Trophoblast cell (in vitro differentiated cells and primary cell): ENCODE results near the gene KIAA0930.
A peak's percentile ranks its signal among the peaks of the same experiment; 100 is the strongest.

ENCODE experiments used
- DNase-seq, 2 donors: peaks; one replicate each; pipeline ENCODE4 v3.0.0-alpha.2; 2016
- H2AFZ ChIP-seq: 2 replicates; pipeline ENCODE4 v1.6.1; 2013; ENCODE audit warnings: low read length, moderate library complexity, mild to moderate bottlenecking; ENCODE audit not compliant: insufficient read depth, poor library complexity
- H2AK5ac ChIP-seq: 2 replicates; pipeline ENCODE4 v1.6.1; 2013; ENCODE audit warnings: mild to moderate bottlenecking, low read length
- H2BK120ac ChIP-seq: 2 replicates; pipeline ENCODE4 v1.6.1; 2013; ENCODE audit warnings: low read length, mild to moderate bottlenecking, moderate library complexity; ENCODE audit not compliant: insufficient read depth, poor library complexity
- H2BK12ac ChIP-seq: 2 replicates; pipeline ENCODE4 v1.6.1; 2013; ENCODE audit warnings: mild to moderate bottlenecking, low read length, moderate library complexity
- H2BK5ac ChIP-seq: 2 replicates; pipeline ENCODE4 v1.6.1; 2013; ENCODE audit warnings: low read length, low read depth, moderate library complexity, mild to moderate bottlenecking; ENCODE audit not compliant: poor library complexity
- H3K14ac ChIP-seq: 2 replicates; pipeline ENCODE4 v1.6.1; 2013; ENCODE audit warnings: mild to moderate bottlenecking, low read length
- H3K18ac ChIP-seq: 2 replicates; pipeline ENCODE4 v1.6.1; 2013; ENCODE audit warnings: mild to moderate bottlenecking, low read length
- H3K23ac ChIP-seq: 2 replicates; pipeline ENCODE4 v1.6.1; 2013; ENCODE audit warnings: low read length
- H3K27ac ChIP-seq: 2 replicates; pipeline ENCODE4 v1.5.1; 2013; ENCODE audit warnings: low read depth, mild to moderate bottlenecking, inconsistent platforms, low read length, moderate library complexity
- H3K27me3 ChIP-seq: 2 replicates; pipeline ENCODE4 v1.6.1; 2013; ENCODE audit warnings: inconsistent platforms, mild to moderate bottlenecking, low read length, moderate library complexity; ENCODE audit not compliant: insufficient read depth
- H3K36me3 ChIP-seq, 2 experiments: 1 replicate in 1 of 2; 2 replicates in 1 of 2; pipeline ENCODE4 v1.6.1; 2013; ENCODE audit warnings: low read length in 2 of 2, mild to moderate bottlenecking in 2 of 2, moderate library complexity in 1 of 2; ENCODE audit not compliant: insufficient read depth in 2 of 2, control insufficient read depth in 1 of 2
- H3K4ac ChIP-seq: 2 replicates; pipeline ENCODE4 v1.6.1; 2013; ENCODE audit warnings: low read depth, mild to moderate bottlenecking, low read length, moderate library complexity
- H3K4me1 ChIP-seq, 2 experiments: 1 replicate in 1 of 2; 2 replicates in 1 of 2; pipeline ENCODE4 v1.6.1; 2013; ENCODE audit warnings: low read length in 2 of 2, mild to moderate bottlenecking in 2 of 2, moderate library complexity in 1 of 2; ENCODE audit not compliant: insufficient read depth in 2 of 2, control insufficient read depth in 1 of 2
- H3K4me2 ChIP-seq: 2 replicates; pipeline ENCODE4 v1.6.1; 2013; ENCODE audit warnings: inconsistent platforms, mild to moderate bottlenecking, low read length, moderate library complexity
- H3K4me3 ChIP-seq: 2 replicates; pipeline ENCODE4 v1.5.1; 2013; ENCODE audit warnings: mild to moderate bottlenecking, low read depth, low read length, inconsistent platforms
- H3K79me1 ChIP-seq: one replicate; pipeline ENCODE4 v1.6.1; 2013; ENCODE audit warnings: low read length
- H3K79me2 ChIP-seq: 2 replicates; pipeline ENCODE4 v1.6.1; 2013; ENCODE audit warnings: low read length, mild to moderate bottlenecking; ENCODE audit not compliant: control insufficient read depth, insufficient read depth, poor library complexity
- H3K9ac ChIP-seq: 2 replicates; pipeline ENCODE4 v1.6.1; 2013; ENCODE audit warnings: mild to moderate bottlenecking, low read length
- H3K9me3 ChIP-seq: 2 replicates; pipeline ENCODE4 v1.6.1; 2013; ENCODE audit warnings: low read depth, mild to moderate bottlenecking, control low read depth, inconsistent platforms, low read length; ENCODE audit not compliant: insufficient read depth
- H4K12ac ChIP-seq: 2 replicates; pipeline ENCODE4 v1.6.1; 2013; ENCODE audit warnings: low read depth, mild to moderate bottlenecking, low read length, moderate library complexity
- H4K8ac ChIP-seq: 2 replicates; pipeline ENCODE4 v1.6.1; 2013; ENCODE audit warnings: low read depth, mild to moderate bottlenecking, low read length, moderate library complexity
- H4K91ac ChIP-seq: one replicate; pipeline ENCODE4 v1.6.1; 2013; ENCODE audit warnings: low read depth, mild to moderate bottlenecking, low read length, moderate library complexity
- WGBS: extraction: QIAGEN DNeasy Blood & Tissue Kit; methylation state at CpG from one replicate; pipeline ENCODE4 v1.1.7; 2013; ENCODE audit warnings: missing lambda C conversion rate; ENCODE audit not compliant: insufficient read length, insufficient coverage; ENCODE audit errors: extremely low coverage; 5-methylcytosine and 5-hydroxymethylcytosine counted together

The KIAA0930 gene

DNA sequence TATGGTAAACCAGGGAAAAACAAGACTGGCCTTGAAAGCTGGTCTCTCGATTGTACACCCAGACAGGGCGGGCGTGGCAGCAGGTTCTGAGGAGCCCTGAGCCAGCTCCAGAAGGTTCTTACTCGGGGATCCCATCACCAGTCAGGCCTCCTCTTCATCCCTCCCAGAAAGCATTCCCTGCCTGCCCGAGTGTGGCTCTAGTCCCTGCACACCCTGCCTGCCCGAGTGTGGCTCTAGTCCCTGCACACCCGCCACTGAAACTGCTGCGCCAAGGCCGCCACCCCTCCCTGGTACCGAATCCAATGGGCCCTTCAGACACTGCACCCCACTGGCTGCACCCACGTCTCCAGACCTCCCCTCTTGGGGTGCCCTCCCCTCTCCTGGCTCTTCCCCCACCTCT lies 30.1 kb downstream of the KIAA0930 start:
- no peaks in the 10 kb centered on the region for H3K27me3 ChIP-seq
- no peak overlapping the region for H2AFZ ChIP-seq
- no peak overlapping the region for H2AK5ac ChIP-seq
- peaks cover 2 to 8% of the 10 kb centered on the region in 2 experiments for H3K36me3 ChIP-seq
- H3K14ac ChIP-seq = peak overlapping the region; percentile 26
- H3K4me1 ChIP-seq = peaks cover 28 to 31% of the 10 kb centered on the region in 2 experiments
- no peak overlapping the region for H3K23ac ChIP-seq
- H3K9ac ChIP-seq = no peak overlapping the region
- no peak overlapping the region for H4K91ac ChIP-seq
- H2BK120ac ChIP-seq = no peak overlapping the region
- H3K79me2 ChIP-seq = no peaks in the 10 kb centered on the region
- no peak overlapping the region for H3K4me3 ChIP-seq
- H2BK5ac ChIP-seq = no peak overlapping the region
- DNase-seq = no peak
- no peak overlapping the region for H3K4ac ChIP-seq
- H3K4me2 ChIP-seq = no peak overlapping the region
- no peak overlapping the region for H3K27ac ChIP-seq
- H4K12ac ChIP-seq = no peak overlapping the region
- H3K9me3 ChIP-seq = no peaks in the 10 kb centered on the region
- H2BK12ac ChIP-seq = no peak overlapping the region
- H4K8ac ChIP-seq = no peak overlapping the region
- peak overlapping the region; percentile 14 for H3K18ac ChIP-seq
- WGBS = no CpG with 5 or more reads among the region's 11 CpGs
- H3K79me1 ChIP-seq = peaks cover 6% of the 10 kb centered on the region

DNA sequence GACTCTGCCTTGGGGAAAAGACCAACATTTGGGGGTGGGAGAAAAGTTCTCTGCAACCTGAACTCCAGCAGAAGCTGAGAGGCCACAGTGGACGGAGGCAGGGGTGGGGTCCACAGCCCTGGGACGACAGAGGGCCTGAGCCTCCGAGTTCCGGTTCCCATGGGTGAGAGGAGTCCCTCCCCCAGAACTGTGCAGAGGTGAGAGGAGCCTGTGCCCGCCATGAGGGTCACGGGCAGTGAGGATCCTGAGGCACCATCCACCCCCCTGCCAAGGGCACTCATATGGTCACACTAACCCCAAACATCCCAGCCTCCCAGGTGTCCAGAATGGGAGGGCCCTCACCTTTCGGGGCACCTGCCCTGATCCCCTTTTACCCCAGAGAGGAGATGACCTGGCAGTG lies 30.5 kb downstream of the KIAA0930 start:
- Histone ChIP-seq H3K36me3 (peaks cover 6 to 11% of the 10 kb centered on the region in 2 experiments), H4K91ac (no peak overlapping the region), H2AFZ (no peak overlapping the region), H2AK5ac (no peak overlapping the region), H2BK12ac (no peak overlapping the region), H3K14ac (no peak overlapping the region), H4K12ac (no peak overlapping the region), H3K9me3 (no peaks in the 10 kb centered on the region), H2BK120ac (no peak overlapping the region), H3K4me2 (no peak overlapping the region), H3K27me3 (no peaks in the 10 kb centered on the region), H3K79me1 (peaks cover 6% of the 10 kb centered on the region), H2BK5ac (no peak overlapping the region), H3K79me2 (no peaks in the 10 kb centered on the region), H3K4ac (no peak overlapping the region), H4K8ac (no peak overlapping the region), H3K23ac (no peak overlapping the region), H3K4me3 (no peak overlapping the region), H3K27ac (no peak overlapping the region), H3K18ac (no peak overlapping the region), H3K9ac (no peak overlapping the region), H3K4me1 (peaks cover 28 to 31% of the 10 kb centered on the region in 2 experiments)
- no peak for DNase-seq
- WGBS = no CpG with 5 or more reads among the region's 7 CpGs

DNA sequence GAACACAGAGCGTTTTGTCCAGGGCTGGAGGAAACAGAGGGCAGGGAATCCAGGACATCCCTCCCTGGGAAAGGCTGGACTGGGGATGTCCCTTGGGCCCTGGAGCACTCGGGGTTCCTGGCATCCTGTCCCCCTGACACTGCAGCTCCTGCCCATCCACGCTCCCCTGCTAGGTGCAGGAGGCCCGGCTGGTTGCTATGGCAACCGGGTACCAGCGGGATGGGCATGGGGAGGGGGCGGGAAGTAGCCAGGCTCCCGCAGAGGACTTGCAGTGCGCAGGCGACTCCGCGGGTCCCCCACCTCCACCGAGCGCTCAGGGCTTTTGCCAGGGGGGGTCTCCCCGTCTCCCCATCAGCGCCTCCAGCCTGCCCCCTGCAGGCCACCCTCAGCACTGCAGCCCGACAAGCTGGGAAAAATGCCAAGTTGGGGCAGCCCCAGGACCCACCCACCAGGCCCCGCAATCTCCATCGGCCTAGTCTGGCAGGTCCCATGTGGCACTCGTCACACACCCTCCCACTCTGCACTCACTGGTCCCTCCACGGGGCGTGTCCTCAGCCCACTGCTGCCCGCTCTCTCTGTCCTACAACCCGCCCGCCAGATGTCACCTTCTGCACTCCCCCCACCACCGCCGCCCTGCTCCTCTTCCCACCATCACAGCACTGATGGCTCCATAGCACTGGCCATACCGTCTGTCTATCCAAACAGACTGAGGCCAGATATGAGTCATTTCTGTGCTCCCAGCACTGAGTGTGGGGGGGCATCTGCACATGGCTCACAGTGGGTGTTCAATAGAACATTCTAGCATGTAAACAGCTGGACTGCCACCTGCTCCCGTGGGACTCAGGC lies 31.5 kb downstream of the KIAA0930 start:
- Histone ChIP-seq H3K27me3 (no peaks in the 10 kb centered on the region), H4K91ac (peak overlapping the region; percentile 48), H2BK12ac (peak overlapping the region; percentile 52), H3K36me3 (peaks cover 10 to 18% of the 10 kb centered on the region in 2 experiments), H3K9ac (no peak overlapping the region), H3K4me2 (no peak overlapping the region), H3K9me3 (no peaks in the 10 kb centered on the region), H3K23ac (no peak overlapping the region), H2AFZ (no peak overlapping the region), H3K18ac (peak overlapping the region; percentile 42), H2AK5ac (no peak overlapping the region), H2BK120ac (peak overlapping the region; percentile 4), H3K4me3 (no peak overlapping the region), H3K4ac (no peak overlapping the region), H2BK5ac (no peak overlapping the region), H3K4me1 (peaks cover 28 to 31% of the 10 kb centered on the region in 2 experiments), H3K14ac (no peak overlapping the region), H4K8ac (peak overlapping the region; percentile 8), H4K12ac (no peak overlapping the region), H3K79me2 (no peaks in the 10 kb centered on the region), H3K79me1 (peaks cover 6% of the 10 kb centered on the region), H3K27ac (no peak overlapping the region)
- DNase-seq = no peak
- no CpG with 5 or more reads among the region's 29 CpGs for WGBS

DNA sequence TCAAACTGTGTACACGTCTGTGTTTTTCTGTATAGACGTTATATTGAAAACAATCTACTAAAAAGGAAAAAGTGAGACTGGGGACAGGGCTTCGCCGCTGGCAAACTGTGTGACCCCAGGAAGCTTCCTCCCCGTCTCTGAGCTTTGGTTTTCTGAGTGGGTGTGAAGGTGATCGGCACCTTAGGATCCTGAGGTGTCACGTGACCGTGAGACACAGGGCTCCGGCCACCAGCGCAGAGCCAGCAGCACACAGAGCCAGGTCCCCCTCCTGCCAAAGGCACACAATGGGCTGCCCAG lies 32.0 kb downstream of the KIAA0930 start:
- H2AK5ac ChIP-seq = peak overlapping the region; percentile 50
- no peak overlapping the region for H4K12ac ChIP-seq
- peak overlapping the region; percentile 8 for H4K8ac ChIP-seq
- no peak overlapping the region for H3K23ac ChIP-seq
- H2BK120ac ChIP-seq = peak overlapping the region; percentile 4
- no peak overlapping the region for H3K4ac ChIP-seq
- no peak overlapping the region for H3K4me2 ChIP-seq
- H4K91ac ChIP-seq = peak overlapping the region; percentile 48
- no peak for DNase-seq
- peak overlapping the region; percentile 6 for H3K14ac ChIP-seq
- H3K9ac ChIP-seq = no peak overlapping the region
- peaks cover 1% of the 10 kb centered on the region for H3K9me3 ChIP-seq
- WGBS = no CpG with 5 or more reads among the region's 10 CpGs
- H2BK12ac ChIP-seq = peak overlapping the region; percentile 52
- no peak overlapping the region for H2BK5ac ChIP-seq
- no peaks in the 10 kb centered on the region for H3K79me2 ChIP-seq
- H3K4me3 ChIP-seq = no peak overlapping the region
- no peak overlapping the region for H3K27ac ChIP-seq
- peaks cover 15 to 24% of the 10 kb centered on the region in 2 experiments for H3K36me3 ChIP-seq
- H3K18ac ChIP-seq = peak overlapping the region; percentile 23
- H3K27me3 ChIP-seq = no peaks in the 10 kb centered on the region
- peaks cover 28 to 31% of the 10 kb centered on the region in 2 experiments for H3K4me1 ChIP-seq
- H2AFZ ChIP-seq = no peak overlapping the region
- peaks cover 6% of the 10 kb centered on the region for H3K79me1 ChIP-seq
